NCI-H2171 (cell line): ENCODE data around the gene MRAS.
"Not testable (repeated sequence)": the region's sequence is repeated elsewhere in the genome, so short reads cannot be mapped to it uniquely, and the experiment has no call there.

Experiments
- DNase-seq: peaks from one replicate; lab custom pipeline; 2025; lab: John Stamatoyannopoulos, UW

MRAS gene

DNA sequence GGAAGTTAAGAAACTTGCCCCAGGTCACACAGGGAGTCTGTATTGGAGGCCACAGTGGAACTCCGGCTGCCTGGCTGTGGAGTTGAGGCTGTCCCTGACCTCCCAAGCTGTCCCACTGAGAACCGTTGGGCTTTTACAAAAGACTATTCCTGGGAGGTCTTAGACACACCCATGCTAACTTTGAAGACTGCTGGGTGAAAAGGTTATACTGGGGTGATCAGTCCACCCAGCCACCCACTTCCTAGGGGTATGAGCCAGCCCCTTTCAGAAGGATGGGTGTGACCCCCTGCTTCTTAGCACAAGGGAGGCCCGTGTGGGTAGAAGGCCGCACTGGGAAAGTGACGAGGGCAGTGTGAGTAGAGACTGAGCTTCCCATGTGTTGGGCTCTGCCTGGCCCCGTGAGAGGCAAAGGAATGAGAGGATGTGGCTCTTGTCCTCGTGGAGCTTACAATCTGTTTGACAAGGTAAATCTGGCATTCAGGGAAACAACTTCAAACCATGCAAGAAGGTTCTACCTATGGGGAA lies 19.0 kb downstream of the MRAS start:
- no peak for DNase-seq

DNA sequence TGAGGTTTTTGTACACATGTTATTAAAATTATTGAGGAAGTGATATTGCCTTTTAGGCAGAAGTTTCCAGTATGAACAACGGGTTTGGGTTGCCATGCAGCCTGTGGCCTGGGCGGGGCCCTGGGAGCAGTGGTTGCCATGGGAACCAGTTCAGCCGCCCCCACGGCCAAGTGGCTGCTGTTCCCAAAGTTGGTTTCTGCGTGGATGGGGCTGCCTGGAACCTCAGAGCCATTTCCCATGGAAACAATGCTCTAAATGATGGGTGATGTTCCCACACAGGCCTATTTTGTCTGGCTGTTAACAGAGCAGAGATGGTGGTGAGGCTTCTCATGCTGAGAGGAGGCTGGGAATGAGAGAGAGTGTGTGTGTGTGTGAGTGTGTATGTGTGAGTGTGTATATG lies 19.5 kb downstream of the MRAS start:
- no peak for DNase-seq

DNA sequence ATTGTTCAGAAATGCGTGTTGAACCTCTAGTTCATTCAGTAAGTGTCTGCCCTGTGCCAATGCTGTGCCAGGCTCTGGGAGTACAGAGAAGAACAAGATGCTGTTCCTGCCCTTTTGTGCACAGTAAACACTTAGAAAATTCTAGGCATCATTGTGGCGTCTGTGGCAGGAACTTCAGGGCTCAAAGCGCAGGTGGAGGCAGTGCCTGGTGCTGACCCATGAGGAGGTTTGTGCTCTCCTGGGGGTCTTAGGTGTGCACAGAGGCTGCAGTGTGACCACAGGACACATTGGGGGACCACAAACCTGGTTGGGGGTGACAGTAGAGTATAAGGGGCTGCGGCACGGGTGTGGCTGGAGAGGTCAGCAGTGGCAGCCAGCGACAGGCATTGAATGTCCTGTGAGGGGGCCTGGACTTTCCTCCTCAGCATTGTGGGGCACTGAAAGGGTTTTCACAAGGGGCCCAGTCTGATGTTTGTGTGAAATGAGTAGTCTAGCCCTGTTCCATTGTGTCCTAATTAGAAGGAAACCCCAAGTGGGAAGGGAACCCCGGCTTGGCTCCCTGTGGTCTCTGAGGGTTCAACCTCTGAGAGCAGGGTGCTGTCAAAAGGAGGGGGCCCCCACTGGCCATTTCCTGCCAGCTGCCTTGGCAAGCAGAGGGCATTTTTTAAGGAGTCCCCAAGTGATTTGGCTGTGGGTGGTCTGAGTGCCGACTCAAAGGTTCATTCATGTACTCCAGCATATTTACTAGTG lies 20.9 kb downstream of the MRAS start:
- no peak for DNase-seq

GRCh38 chr3:138370321-138370720 lies 21.9 kb downstream of the MRAS start:
- no peak for DNase-seq

DNA sequence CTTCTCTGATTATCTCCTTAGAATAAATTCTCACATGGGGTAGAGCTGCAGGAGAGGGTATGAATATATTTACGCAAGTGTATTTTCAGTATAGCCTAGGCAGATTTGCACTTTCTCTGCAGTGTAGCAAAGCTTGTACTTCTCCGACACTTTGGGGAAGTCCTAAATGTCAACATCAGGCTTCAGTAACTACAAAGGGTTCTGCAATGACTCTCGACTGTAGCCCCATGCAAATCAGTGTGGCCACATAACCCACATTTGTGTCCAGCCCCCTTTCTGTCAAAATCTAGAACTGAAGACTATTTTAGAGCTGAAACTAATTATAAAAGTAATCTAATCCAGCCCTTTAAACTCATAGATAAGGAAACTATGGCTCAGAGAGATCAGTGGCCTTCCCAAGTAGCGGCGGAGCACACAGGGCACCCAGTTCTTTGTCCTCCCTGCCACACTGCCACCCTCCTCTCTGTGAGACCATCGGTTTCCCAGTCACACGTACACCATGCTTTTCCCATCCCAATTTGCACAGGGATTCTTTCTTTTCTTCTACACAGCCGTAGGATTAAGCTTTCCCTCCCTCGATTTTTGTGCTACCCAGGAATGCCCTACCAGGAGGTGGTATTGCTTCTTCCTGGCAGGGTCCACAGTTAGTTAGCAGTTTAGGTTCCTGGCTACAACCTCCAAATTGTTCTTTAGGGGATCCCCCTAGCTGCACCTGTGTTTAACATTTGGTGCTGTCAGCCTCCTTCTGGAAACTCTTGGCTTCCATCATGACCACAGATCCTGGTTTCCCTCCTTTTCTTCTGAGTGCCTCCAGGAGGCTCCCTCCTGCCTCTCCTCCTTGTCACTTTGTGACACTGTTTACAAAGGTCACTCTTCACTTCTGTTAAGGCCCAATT lies 22.9 kb downstream of the MRAS start:
- DNase-seq, result no peak

DNA sequence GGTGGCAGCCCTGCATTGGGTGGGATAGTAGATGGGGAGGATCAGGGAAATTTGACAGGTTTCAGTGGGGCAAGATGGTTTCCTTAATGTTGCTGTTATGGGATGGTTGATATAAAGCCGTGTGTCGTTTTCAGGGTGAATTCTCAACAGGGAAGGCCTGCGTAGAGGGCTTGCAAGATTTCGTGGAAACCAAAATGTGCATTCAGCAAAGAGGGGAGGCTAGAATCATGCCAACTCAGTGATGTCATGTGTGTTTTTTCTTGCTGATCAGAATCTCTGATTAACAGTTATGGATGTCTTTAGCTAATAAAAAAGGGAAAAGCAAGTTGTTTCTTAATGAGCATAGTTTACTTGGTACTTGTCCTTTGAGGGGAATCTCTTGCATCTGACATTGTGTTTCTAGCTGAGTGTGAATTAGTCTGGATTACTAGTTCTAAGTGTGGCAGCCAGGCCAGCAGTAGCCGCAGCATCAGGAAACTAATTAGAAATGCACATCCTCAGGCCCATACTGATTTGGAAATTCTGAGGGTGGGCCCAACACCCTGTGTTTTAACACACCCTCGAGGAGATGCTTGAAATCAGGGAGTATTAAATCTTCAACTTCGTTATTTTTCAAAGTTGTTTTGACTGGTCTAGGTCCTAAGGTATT lies 24.8 kb downstream of the MRAS start:
- no peak for DNase-seq

- DNase-seq, result no peak
Measured at GRCh38 chr3:138373736-138374094, 25.3 kb downstream of the MRAS start.

- DNase-seq, result no peak
Measured at GRCh38 chr3:138374573-138375134, 26.3 kb downstream of the MRAS start.

- no peak for DNase-seq
Measured at GRCh38 chr3:138375447-138375846, 27.1 kb downstream of the MRAS start.

GRCh38 chr3:138376663-138377062 lies 28.3 kb downstream of the MRAS start:
- no peak for DNase-seq

DNA sequence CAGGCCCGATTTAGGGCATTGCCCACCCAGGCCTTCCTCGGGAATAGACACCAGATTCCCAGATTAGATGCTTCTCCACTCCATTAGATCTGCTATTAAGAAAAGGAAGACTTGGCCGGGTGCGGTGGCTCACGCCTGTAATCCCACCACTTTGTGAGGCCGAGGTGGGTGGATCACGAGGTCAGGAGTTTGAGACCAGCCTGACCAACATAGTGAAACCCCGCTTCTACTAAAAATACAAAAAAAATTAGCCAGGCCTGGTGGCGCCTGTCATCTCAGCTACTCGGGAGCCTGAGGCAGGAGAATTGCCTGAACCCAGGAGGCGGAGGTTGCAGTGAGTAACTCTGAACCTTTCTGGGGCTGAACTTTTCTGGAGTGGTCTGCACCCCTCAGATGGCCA lies 28.8 kb downstream of the MRAS start:
- not testable (repeated sequence) for DNase-seq

DNA sequence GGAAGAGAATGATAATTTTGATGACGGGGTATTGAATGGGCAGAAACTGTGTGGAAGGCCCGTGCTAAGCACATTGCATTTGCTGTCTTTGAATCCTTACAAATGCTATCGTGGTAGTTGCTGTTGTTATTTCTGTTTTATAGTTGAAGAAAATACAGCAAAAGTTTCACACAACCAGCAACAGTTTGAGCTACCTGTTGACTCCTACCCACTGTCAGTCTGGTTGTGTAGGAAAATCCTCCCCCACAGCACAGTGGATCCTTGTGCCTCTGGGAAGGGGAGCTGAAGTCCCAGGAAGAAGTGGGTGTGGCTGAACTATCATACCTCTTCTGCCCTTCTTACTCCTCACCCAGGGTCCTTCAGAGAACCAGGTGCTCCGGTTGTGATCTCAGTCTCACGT lies 29.4 kb downstream of the MRAS start:
- DNase-seq, result no peak

- no peak for DNase-seq
Measured at GRCh38 chr3:138378331-138378730, 30.0 kb downstream of the MRAS start.

GRCh38 chr3:138378990-138379389 lies 30.6 kb downstream of the MRAS start:
- DNase-seq, result no peak

DNA sequence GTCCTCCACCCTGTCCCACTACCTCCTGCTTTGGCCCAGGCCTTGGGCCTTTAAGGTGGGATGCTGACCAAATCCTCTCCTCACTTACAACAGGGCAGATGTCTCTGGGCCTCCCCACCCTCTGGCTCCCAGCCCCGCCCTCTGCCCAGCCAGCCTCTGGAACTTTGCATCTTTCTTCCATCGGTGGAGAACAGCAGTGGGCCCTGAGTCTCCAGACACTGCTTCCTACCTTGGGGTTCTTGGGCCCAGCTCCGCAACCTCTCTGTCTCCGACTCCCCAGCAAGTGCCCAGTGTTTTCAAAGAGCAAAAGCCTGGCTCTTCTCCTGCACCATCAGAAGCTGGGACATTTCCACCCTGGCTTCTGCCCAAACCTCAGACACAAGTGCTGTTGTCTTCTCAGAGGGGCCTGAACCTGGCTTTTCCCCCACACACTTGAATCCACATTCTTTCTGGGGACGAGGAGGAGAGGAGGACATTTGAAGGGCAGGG lies 33.1 kb downstream of the MRAS start:
- no peak for DNase-seq

DNA sequence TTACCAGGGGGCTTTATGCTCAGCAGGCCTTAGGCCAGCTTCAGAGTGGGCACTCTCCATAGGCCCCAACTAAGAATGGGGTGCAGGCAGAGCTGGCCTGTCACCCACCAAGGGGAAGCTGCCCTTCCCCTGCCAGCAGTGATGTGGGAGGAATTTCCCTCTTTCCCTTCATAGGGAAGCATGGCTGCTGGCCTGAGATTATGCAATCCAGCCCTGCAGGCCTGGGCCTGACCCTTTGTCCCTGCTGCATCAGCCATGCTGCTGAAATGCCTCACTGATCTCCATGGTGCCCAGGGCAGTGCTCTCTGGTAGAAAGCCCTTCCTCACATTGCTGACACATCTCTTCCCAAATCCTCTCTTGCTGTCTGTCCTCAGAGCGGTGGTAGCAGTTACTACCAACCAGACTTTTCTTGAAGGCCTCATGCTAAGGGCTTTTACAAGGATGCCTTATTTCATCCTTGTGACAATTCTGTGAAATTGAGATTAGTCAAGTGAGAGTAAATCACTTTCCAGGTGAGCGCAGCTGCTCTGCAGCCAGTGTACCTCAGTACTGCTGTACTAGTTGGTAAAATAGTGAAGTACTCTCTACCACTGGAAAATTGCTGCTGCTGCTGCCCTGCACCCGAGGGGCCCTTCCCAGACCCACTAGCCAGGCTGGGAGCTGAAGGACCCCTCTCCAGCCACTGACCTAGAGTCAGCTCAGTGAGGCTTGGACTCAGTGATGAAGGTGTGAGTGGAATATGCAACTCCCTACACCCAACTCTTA lies 33.8 kb downstream of the MRAS start:
- no peak for DNase-seq

GRCh38 chr3:138383715-138384465 lies 35.5 kb downstream of the MRAS start:
- no peak for DNase-seq

GRCh38 chr3:138384531-138384930 lies 36.2 kb downstream of the MRAS start:
- DNase-seq, result no peak

- DNase-seq, result no peak
Measured at GRCh38 chr3:138384976-138385375, 36.6 kb downstream of the MRAS start.

DNA sequence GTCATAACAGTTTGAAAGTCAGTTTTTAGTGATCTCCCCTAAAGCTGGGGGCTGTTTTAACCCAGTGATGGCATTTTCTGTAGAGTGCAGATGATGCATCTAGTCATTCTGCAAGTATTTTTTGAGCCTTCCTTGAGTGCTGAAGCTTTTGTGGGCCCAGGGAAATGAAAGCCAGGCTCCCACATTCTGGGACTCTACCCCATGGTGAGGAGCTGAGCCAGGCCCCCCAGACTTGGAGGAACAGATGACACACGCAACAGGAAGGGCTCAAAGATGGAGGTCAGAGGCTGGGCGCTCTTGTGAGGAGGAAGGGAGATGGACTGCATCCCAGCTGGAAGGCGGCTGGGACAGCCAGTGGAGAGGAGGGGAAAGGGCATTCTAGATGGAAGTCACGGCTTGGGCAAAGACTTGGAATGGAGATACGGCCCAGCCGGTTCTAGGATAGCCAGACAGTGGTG lies 40.8 kb downstream of the MRAS start:
- no peak for DNase-seq
